Liver (tissue), 9 donors: ENCODE measurements around the gene TMEM260. TPM values are rescaled to one million over a fixed set of nuclear protein-coding genes. Genes with fewer than 3 reads are reported as not detected.

Experiments
- DNase-seq: peaks from one replicate; pipeline ENCODE4 v3.0.0-alpha.2; 2017; ENCODE audit warnings: low spot score
- H3K27ac ChIP-seq, 2 donors: one replicate each; pipeline ENCODE4 v1.7.0; 2013; ENCODE audit warnings: inconsistent platforms in 2 of 2, low read length in 2 of 2, control low read depth in 1 of 2, low read depth in 1 of 2, mild to moderate bottlenecking in 1 of 2
- H3K27me3 ChIP-seq, 4 donors: one replicate each; pipeline versions ENCODE4 v1.6.1 to v1.7.0; 2013; ENCODE audit warnings: low read length in 3 of 4, inconsistent platforms in 1 of 4, mild to moderate bottlenecking in 1 of 4, moderate library complexity in 1 of 4; ENCODE audit not compliant: control insufficient read depth in 4 of 4, insufficient read depth in 4 of 4
- H3K36me3 ChIP-seq, 4 donors: one replicate each; pipeline versions ENCODE4 v1.6.1 to v1.7.0; 2013; ENCODE audit warnings: low read length in 3 of 4, mild to moderate bottlenecking in 3 of 4, low read depth in 1 of 4, moderate library complexity in 1 of 4; ENCODE audit not compliant: control insufficient read depth in 4 of 4, insufficient read depth in 3 of 4
- H3K4me1 ChIP-seq, 4 donors: one replicate each; pipeline versions ENCODE4 v1.6.1 to v1.7.0; 2013; ENCODE audit warnings: low read length in 3 of 4, mild to moderate bottlenecking in 3 of 4, moderate library complexity in 1 of 4; ENCODE audit not compliant: control insufficient read depth in 4 of 4, insufficient read depth in 4 of 4
- H3K4me3 ChIP-seq, 3 donors: one replicate each; pipeline versions ENCODE4 v1.6.1 to v1.7.0; 2013; ENCODE audit warnings: low read length in 3 of 3, control low read depth in 1 of 3, low read depth in 1 of 3, mild to moderate bottlenecking in 1 of 3
- H3K9ac ChIP-seq, 2 donors: one replicate each; pipeline ENCODE4 v1.7.0; 2013; ENCODE audit warnings: low read length in 2 of 2, mild to moderate bottlenecking in 2 of 2, moderate library complexity in 2 of 2, control low read depth in 1 of 2, low read depth in 1 of 2
- H3K9me3 ChIP-seq, 4 donors: one replicate each; pipeline versions ENCODE4 v1.6.1 to v1.7.0; 2013; ENCODE audit warnings: low read length in 3 of 4; ENCODE audit not compliant: control insufficient read depth in 4 of 4
- EGR1 ChIP-seq, 2 donors: IDR thresholded peaks; 2 replicates each; pipeline ENCODE4 v1.6.1; 2016 to 2018; ENCODE audit warnings: antibody characterized with exemption in 2 of 2, low read depth in 2 of 2
- FOXA1 ChIP-seq: IDR thresholded peaks from 2 replicates; pipeline ENCODE4 v1.6.1; 2016; ENCODE audit warnings: antibody characterized with exemption
- FOXA2 ChIP-seq: IDR thresholded peaks from 2 replicates; pipeline ENCODE4 v1.6.1; 2016; ENCODE audit warnings: antibody characterized with exemption
- GABPA ChIP-seq, 2 donors: IDR thresholded peaks in 1 of 2; conservative IDR thresholded peaks in 1 of 2; 2 replicates each; pipeline ENCODE4 v1.6.1; 2016; ENCODE audit warnings: antibody characterized with exemption in 2 of 2, mild to moderate bottlenecking in 1 of 2, moderate library complexity in 1 of 2
- HNF4A ChIP-seq, 2 donors: conservative IDR thresholded peaks; 2 replicates each; pipeline ENCODE4 v1.6.1; 2016; ENCODE audit warnings: antibody characterized with exemption in 2 of 2, mild to moderate bottlenecking in 2 of 2
- HNF4G ChIP-seq: IDR thresholded peaks from 2 replicates; pipeline ENCODE4 v1.6.1; 2016; ENCODE audit warnings: antibody characterized with exemption
- JUND ChIP-seq, 2 donors: IDR thresholded peaks; 2 replicates each; pipeline ENCODE4 v1.6.1; 2016; ENCODE audit warnings: antibody characterized with exemption in 2 of 2
- NR2F2 ChIP-seq: IDR thresholded peaks from 2 replicates; pipeline ENCODE4 v1.6.1; 2016; ENCODE audit warnings: antibody characterized with exemption
- RAD21 ChIP-seq, 2 donors: IDR thresholded peaks; 2 replicates each; pipeline ENCODE4 v1.6.1; 2016; ENCODE audit warnings: antibody characterized with exemption in 2 of 2, mild to moderate bottlenecking in 2 of 2
- RXRA ChIP-seq, 2 donors: IDR thresholded peaks; 2 replicates each; pipeline ENCODE4 v1.6.1; 2017 to 2018; ENCODE audit warnings: antibody characterized with exemption in 2 of 2, mild to moderate bottlenecking in 1 of 2
- SP1 ChIP-seq: IDR thresholded peaks from 2 replicates; pipeline ENCODE4 v1.6.1; 2018; ENCODE audit warnings: antibody characterized with exemption, mild to moderate bottlenecking
- TAF1 ChIP-seq: conservative IDR thresholded peaks from 2 replicates; pipeline ENCODE4 v1.6.1; 2016; ENCODE audit warnings: antibody characterized with exemption, mild to moderate bottlenecking
- YY1 ChIP-seq: IDR thresholded peaks from 2 replicates; pipeline ENCODE4 v1.6.1; 2016; ENCODE audit warnings: antibody characterized with exemption, mild to moderate bottlenecking
- WGBS: extraction: QIAGEN DNeasy Blood & Tissue Kit; methylation state at CpG from one replicate; pipeline ENCODE4 v1.1.7; 2013; 5-methylcytosine and 5-hydroxymethylcytosine counted together
- polyA plus RNA-seq, 2 donors: library from polyadenylated mRNA; stranded (reverse) in 1 of 2; unstranded in 1 of 2; fragments of 200-250 nt in 1 of 2; fragments of >200 nt in 1 of 2; fragmentation: Nextera tagmentation in 1 of 2; extraction: Ambion mirVana in 1 of 2; gene quantifications; one replicate each; pipeline versions ENCODE4 v1.2.1 to v1.2.3, GENCODE V29; 2013 to 2015
- total RNA-seq, 2 donors: library from RNA; depleted of rRNA; stranded (reverse); fragments of >200 nt; gene quantifications; one replicate each; pipeline ENCODE4 v1.2.3, GENCODE V29; 2014
- TF ChIP-seq, protein P1 (sequence below): IDR thresholded peaks from 2 replicates; pipeline ENCODE4 v1.6.1; 2016; ENCODE audit warnings: antibody characterized with exemption
- TF ChIP-seq, protein P2 (sequence below): IDR thresholded peaks from 2 replicates; pipeline ENCODE4 v1.6.1; 2016; ENCODE audit warnings: antibody characterized with exemption
- TF ChIP-seq, protein P3 (sequence below): fragments of 150-350 bp; IDR thresholded peaks from 2 replicates; pipeline ENCODE4 v1.5.1; 2017; ENCODE audit warnings: improper control_type of control experiment, low read depth, low read length; ENCODE audit not compliant: missing input control
- TF ChIP-seq, protein P4 (sequence below): IDR thresholded peaks from 2 replicates; pipeline ENCODE4 v1.6.1; 2016; ENCODE audit warnings: antibody characterized with exemption
- TF ChIP-seq, protein P5 (sequence below): IDR thresholded peaks from 2 replicates; pipeline ENCODE4 v1.6.1; 2016; ENCODE audit warnings: antibody characterized with exemption, mild to moderate bottlenecking
- donor health status: healthy.
- donor health status: healthy.
- donor health status: healthy.
- donor health status: healthy.
- donor health status: healthy.

Gene TMEM260
- total and polyA plus RNA-seq, 4 donors, result 4.9 to 11.6 (median 9.0) TPM

DNA sequence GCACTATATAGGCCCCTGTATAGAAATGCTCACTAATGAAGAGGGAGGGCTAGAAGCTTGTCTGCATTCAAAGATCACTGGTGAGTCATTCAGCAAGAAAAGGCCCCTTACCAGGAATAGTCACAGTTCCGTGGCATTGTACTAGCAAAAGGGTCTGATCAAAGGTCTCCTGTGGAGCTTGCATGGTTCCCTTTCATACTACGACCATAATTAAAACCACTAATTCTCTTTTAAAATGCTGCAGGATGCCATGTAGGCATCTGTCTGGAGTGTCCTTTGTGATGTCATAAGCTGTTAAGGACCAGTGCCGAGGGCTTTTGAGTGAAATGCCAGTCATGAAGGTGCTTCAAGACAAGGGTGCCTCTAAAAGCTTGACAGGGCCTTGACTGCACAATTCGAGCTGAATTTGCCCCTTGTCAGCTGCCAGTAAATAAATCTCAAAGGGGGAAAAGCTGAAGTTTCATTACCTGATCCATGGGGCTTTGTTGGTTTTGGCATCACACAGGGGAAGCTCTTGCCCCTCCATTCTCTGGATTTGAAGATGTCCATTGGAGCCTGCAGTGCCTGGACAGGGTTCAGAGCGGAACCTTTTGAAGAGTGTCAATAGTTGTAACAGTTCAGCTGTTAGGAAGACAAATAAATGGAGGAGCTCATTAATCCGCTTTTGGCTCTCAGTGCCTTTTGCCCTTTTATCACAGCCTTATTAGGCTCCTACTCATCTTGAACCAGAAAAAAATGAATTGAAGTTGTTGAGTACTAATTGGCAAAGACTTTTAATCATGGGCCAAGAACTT lies 69.1 kb downstream of the TMEM260 start:
- no peaks in the 10 kb centered on the region for H3K9me3 ChIP-seq
- peaks cover 0 to 4% (median 3%) of the 10 kb centered on the region in 4 donors for H3K36me3 ChIP-seq
- no peak overlapping the region for H3K4me3 ChIP-seq
- DNase-seq, result no peak
- no peak overlapping the region for H3K9ac ChIP-seq
- no peak overlapping the region for H3K27ac ChIP-seq
- H3K27me3 ChIP-seq, result no peaks in the 10 kb centered on the region
- no peak for TF ChIP-seq FOXA2
- TF ChIP-seq, protein P1, sequence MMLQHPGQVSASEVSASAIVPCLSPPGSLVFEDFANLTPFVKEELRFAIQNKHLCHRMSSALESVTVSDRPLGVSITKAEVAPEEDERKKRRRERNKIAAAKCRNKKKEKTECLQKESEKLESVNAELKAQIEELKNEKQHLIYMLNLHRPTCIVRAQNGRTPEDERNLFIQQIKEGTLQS, result no peak
- TF ChIP-seq SP1, result no peak
- no peak for TF ChIP-seq FOXA1
- no peak for TF ChIP-seq RAD21 (IDR thresholded peaks at IDR 0.05)
- TF ChIP-seq, protein P2, sequence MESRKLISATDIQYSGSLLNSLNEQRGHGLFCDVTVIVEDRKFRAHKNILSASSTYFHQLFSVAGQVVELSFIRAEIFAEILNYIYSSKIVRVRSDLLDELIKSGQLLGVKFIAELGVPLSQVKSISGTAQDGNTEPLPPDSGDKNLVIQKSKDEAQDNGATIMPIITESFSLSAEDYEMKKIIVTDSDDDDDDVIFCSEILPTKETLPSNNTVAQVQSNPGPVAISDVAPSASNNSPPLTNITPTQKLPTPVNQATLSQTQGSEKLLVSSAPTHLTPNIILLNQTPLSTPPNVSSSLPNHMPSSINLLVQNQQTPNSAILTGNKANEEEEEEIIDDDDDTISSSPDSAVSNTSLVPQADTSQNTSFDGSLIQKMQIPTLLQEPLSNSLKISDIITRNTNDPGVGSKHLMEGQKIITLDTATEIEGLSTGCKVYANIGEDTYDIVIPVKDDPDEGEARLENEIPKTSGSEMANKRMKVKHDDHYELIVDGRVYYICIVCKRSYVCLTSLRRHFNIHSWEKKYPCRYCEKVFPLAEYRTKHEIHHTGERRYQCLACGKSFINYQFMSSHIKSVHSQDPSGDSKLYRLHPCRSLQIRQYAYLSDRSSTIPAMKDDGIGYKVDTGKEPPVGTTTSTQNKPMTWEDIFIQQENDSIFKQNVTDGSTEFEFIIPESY, result no peak
- no peak for TF ChIP-seq HNF4A (conservative IDR thresholded peaks at IDR 0.05)
- TF ChIP-seq GABPA (IDR thresholded peaks at IDR 0.05 in 1 of 2, conservative IDR thresholded peaks at IDR 0.05 in 1 of 2), result no peak
- TF ChIP-seq, protein P3, sequence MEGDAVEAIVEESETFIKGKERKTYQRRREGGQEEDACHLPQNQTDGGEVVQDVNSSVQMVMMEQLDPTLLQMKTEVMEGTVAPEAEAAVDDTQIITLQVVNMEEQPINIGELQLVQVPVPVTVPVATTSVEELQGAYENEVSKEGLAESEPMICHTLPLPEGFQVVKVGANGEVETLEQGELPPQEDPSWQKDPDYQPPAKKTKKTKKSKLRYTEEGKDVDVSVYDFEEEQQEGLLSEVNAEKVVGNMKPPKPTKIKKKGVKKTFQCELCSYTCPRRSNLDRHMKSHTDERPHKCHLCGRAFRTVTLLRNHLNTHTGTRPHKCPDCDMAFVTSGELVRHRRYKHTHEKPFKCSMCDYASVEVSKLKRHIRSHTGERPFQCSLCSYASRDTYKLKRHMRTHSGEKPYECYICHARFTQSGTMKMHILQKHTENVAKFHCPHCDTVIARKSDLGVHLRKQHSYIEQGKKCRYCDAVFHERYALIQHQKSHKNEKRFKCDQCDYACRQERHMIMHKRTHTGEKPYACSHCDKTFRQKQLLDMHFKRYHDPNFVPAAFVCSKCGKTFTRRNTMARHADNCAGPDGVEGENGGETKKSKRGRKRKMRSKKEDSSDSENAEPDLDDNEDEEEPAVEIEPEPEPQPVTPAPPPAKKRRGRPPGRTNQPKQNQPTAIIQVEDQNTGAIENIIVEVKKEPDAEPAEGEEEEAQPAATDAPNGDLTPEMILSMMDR, result no peak
- TF ChIP-seq, protein P4, sequence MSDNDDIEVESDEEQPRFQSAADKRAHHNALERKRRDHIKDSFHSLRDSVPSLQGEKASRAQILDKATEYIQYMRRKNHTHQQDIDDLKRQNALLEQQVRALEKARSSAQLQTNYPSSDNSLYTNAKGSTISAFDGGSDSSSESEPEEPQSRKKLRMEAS, result no peak
- TF ChIP-seq HNF4G, result no peak
- TF ChIP-seq, protein P5, sequence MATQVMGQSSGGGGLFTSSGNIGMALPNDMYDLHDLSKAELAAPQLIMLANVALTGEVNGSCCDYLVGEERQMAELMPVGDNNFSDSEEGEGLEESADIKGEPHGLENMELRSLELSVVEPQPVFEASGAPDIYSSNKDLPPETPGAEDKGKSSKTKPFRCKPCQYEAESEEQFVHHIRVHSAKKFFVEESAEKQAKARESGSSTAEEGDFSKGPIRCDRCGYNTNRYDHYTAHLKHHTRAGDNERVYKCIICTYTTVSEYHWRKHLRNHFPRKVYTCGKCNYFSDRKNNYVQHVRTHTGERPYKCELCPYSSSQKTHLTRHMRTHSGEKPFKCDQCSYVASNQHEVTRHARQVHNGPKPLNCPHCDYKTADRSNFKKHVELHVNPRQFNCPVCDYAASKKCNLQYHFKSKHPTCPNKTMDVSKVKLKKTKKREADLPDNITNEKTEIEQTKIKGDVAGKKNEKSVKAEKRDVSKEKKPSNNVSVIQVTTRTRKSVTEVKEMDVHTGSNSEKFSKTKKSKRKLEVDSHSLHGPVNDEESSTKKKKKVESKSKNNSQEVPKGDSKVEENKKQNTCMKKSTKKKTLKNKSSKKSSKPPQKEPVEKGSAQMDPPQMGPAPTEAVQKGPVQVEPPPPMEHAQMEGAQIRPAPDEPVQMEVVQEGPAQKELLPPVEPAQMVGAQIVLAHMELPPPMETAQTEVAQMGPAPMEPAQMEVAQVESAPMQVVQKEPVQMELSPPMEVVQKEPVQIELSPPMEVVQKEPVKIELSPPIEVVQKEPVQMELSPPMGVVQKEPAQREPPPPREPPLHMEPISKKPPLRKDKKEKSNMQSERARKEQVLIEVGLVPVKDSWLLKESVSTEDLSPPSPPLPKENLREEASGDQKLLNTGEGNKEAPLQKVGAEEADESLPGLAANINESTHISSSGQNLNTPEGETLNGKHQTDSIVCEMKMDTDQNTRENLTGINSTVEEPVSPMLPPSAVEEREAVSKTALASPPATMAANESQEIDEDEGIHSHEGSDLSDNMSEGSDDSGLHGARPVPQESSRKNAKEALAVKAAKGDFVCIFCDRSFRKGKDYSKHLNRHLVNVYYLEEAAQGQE, result no peak
- no peak for TF ChIP-seq EGR1 (IDR thresholded peaks at IDR 0.05; ENCODE audit: low read depth in 2 of 2)
- TF ChIP-seq TAF1, result no peak
- TF ChIP-seq YY1, result no peak
- TF ChIP-seq JUND (IDR thresholded peaks at IDR 0.05), result no peak
- no peak for TF ChIP-seq RXRA (IDR thresholded peaks at IDR 0.05)
- no peak for TF ChIP-seq NR2F2
- H3K4me1 ChIP-seq, result peaks cover 0 to 6% (median 2%) of the 10 kb centered on the region in 4 donors
- WGBS, result 86% methylated on average over 6 of the region's 6 CpGs
